ENCODE data around the gene ZFR2. TPM values are rescaled to one million over a fixed set of nuclear protein-coding genes. Genes with fewer than 3 reads are reported as not detected.

ZFR2 gene
- total RNA-seq, 2 experiments from 2014 or later = 0.23 to 0.51 TPM

DNA sequence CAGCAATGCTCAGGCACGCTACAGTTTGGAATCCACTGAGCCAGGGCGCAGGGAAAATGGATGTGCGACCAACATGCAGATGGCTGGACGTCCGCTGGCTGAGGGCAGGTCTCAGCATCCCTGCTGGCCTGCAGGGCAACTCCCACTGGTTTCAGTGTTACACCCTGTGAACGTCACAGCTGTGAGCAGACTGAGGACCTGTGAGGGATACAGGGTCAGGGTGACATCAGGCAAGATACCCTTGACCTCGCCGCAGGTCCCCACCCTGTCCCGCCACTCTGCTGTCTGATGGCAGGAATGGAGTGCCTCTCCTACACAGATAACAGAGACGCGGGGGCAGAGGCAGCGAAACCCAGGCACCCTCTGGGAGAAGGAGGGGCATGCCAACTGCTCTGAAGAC, 19.1 kb downstream of the ZFR2 start:
- intact Hi-C loops (cut with DNase I, micrococcal nuclease) = no loop called here
- H3K4me1 Mint-ChIP-seq = no peaks in the 10 kb centered on the region
- no peak overlapping the region for H3K4me3 Mint-ChIP-seq
- H3K27ac Mint-ChIP-seq = no peak overlapping the region
- H3K9me3 Mint-ChIP-seq (ENCODE audit: low read depth) = peaks cover 9% of the 10 kb centered on the region
- POLR2A ChIA-PET = no interaction called here
- H3K36me3 Mint-ChIP-seq (ENCODE audit: low read depth) = peaks cover 3% of the 10 kb centered on the region
- CTCF ChIA-PET = interaction anchor here (0.7 to 1.4 kb wide), 4 partner anchors 9 to 400 kb away, joined by 3 to 5 read pairs (median 4); no protein-coding TSS in a partner anchor
- peaks cover 1% of the 10 kb centered on the region for H3K27me3 Mint-ChIP-seq
- DNase-seq (no peak), ATAC-seq (no peak)

GRCh38 chr19:3849092-3849491, 19.7 kb downstream of the ZFR2 start:
- intact Hi-C loops (cut with DNase I, micrococcal nuclease) = no loop called here
- Mint-ChIP-seq H3K9me3 (ENCODE audit: low read depth) (peaks cover 9% of the 10 kb centered on the region), H3K36me3 (ENCODE audit: low read depth) (peaks cover 3% of the 10 kb centered on the region), H3K4me1 (no peaks in the 10 kb centered on the region), H3K27me3 (peaks cover 1% of the 10 kb centered on the region), H3K27ac (no peak overlapping the region), H3K4me3 (no peak overlapping the region)
- POLR2A ChIA-PET = no interaction called here
- DNase-seq (peak; percentile 67), ATAC-seq (peak; percentile 74)
- CTCF ChIA-PET = interaction anchor here (0.6 to 1.4 kb wide), 12 partner anchors 9 to 399 kb away, joined by 3 to 6 read pairs (median 3); partner anchors contain the start of gene MRPL54

DNA sequence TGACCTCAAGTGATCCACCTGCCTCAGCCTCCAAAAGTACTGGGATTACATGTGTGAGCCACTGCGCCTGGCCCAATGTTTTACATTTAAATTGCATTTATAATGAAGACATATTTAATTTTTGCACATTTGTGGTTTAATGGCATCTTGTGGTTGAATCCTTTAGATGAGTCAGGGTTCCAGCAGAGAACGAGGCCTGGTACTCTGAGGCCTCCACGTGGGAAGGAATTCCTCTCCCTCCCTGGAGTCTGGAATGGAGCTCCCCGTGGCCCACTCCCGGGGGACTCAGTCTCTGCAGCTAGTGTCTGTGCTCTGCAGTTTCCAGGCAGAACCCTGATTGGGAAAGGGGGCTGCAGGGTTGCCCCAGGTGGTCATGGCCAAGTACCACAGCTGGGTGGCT, 24.2 kb downstream of the ZFR2 start:
- no peaks in the 10 kb centered on the region for H3K27me3 Mint-ChIP-seq
- H3K36me3 Mint-ChIP-seq (ENCODE audit: low read depth) = no peaks in the 10 kb centered on the region
- no peak for DNase-seq
- intact Hi-C loops (cut with DNase I, micrococcal nuclease) = no loop called here
- no peak for ATAC-seq
- H3K27ac Mint-ChIP-seq = no peak overlapping the region
- H3K4me1 Mint-ChIP-seq = no peaks in the 10 kb centered on the region
- ChIA-PET CTCF (no interaction called here), POLR2A (no interaction called here)
- no peaks in the 10 kb centered on the region for H3K9me3 Mint-ChIP-seq (ENCODE audit: low read depth)
- no peak overlapping the region for H3K4me3 Mint-ChIP-seq

- Mint-ChIP-seq H3K9me3 (ENCODE audit: low read depth) (peaks cover 3% of the 10 kb centered on the region), H3K4me1 (no peaks in the 10 kb centered on the region), H3K36me3 (ENCODE audit: low read depth) (no peaks in the 10 kb centered on the region), H3K4me3 (no peak overlapping the region), H3K27me3 (no peaks in the 10 kb centered on the region), H3K27ac (no peak overlapping the region)
- ATAC-seq = no peak
- ChIA-PET CTCF (no interaction called here), POLR2A (no interaction called here)
- DNase-seq = no peak
- intact Hi-C loops (cut with DNase I, micrococcal nuclease) = no loop called here
These were observed 25.9 kb downstream of the ZFR2 start for GRCh38 chr19:3842948-3843347.

DNA sequence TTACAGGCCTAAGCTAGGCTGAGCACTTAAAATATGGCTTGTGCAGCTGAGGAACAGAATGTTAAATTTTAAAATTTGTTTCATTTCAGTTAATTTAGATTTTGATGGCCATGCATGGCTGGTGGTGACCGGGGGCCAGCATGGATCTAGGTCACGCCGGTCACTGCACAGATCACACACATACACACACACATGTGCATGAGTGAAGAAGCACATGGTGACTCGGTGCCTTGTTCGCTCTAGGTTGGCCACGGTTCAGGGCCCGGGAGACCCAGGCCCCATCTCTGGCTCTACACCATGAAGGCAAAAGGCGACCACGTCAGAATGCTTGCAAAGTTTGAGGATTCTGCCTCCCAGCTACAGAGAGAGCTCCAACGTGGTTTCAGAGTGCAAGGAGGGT, 28.0 kb downstream of the ZFR2 start:
- intact Hi-C loops (cut with DNase I, micrococcal nuclease) = no loop called here
- CTCF ChIA-PET = interaction anchor here (0.6 to 0.9 kb wide), 2 partner anchors 154 to 169 kb away, joined by 3 read pairs; no protein-coding TSS in a partner anchor
- POLR2A ChIA-PET = no interaction called here

GRCh38 chr19:3839941-3840340, 28.9 kb downstream of the ZFR2 start:
- CTCF ChIA-PET = no interaction called here
- Mint-ChIP-seq H3K4me3 (no peak overlapping the region), H3K4me1 (peaks cover 3% of the 10 kb centered on the region), H3K36me3 (ENCODE audit: low read depth) (no peaks in the 10 kb centered on the region), H3K27me3 (no peaks in the 10 kb centered on the region), H3K9me3 (ENCODE audit: low read depth) (peaks cover 12% of the 10 kb centered on the region), H3K27ac (no peak overlapping the region)
- POLR2A ChIA-PET = no interaction called here
- DNase-seq (no peak), ATAC-seq (no peak)
- intact Hi-C loops (cut with DNase I, micrococcal nuclease) = no loop called here

More for the DNA sequence above, 28.0 kb downstream of the ZFR2 start:
- Mint-ChIP-seq H3K9me3 (ENCODE audit: low read depth) (peaks cover 12% of the 10 kb centered on the region), H3K36me3 (ENCODE audit: low read depth) (no peaks in the 10 kb centered on the region), H3K4me3 (no peak overlapping the region), H3K4me1 (peaks cover 3% of the 10 kb centered on the region), H3K27ac (no peak overlapping the region), H3K27me3 (no peaks in the 10 kb centered on the region)
- DNase-seq = no peak
- no peak for ATAC-seq

DNA sequence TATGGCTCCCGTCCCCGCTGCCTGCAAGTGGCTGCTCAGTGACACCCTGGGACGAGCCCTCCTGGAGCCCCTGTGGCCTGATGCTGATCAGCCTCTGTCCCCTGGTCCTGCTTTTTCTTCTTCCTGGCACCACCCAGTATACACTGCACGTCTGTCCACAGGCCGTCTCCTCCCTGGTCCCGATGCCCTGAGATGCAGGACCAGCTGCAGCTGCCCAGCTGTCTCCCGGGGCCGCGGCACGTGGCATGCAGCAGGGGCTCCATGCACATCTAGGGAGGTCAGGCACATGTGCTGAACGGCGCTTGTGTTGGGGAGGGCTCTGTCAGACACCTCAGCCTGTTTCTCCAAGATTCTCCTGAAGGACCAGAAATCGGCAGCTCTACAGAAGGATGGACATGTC, 30.2 kb downstream of the ZFR2 start:
- Mint-ChIP-seq H3K4me3 (no peak overlapping the region), H3K9me3 (ENCODE audit: low read depth) (peaks cover 12% of the 10 kb centered on the region), H3K36me3 (ENCODE audit: low read depth) (no peaks in the 10 kb centered on the region), H3K4me1 (peaks cover 3% of the 10 kb centered on the region), H3K27ac (no peak overlapping the region), H3K27me3 (no peaks in the 10 kb centered on the region)
- no peak for DNase-seq
- intact Hi-C loops (cut with DNase I, micrococcal nuclease) = no loop called here
- ATAC-seq = no peak
- ChIA-PET POLR2A (no interaction called here), CTCF (interaction anchor here (0.9 kb wide), 1 partner anchor 17 kb away, joined by 3 read pairs; no protein-coding TSS in a partner anchor)

DNA sequence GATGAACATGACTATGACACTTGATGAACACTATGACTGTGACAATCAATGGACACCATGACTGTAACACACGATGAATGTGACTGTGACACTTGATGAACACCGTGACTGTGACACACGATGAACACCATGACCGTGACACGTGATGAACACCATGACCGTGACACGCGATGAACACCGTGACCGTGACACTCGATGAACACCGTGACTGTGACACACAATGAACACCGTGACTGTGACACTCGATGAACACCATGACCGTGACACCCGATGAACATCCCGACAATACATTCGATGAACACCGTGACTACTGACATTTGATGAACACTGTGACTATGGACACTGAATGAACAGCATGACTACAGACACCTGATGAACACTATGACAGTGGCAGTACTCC, 30.9 kb downstream of the ZFR2 start:
- ATAC-seq = no peak
- no peak overlapping the region for H3K4me3 Mint-ChIP-seq
- peaks cover 12% of the 10 kb centered on the region for H3K9me3 Mint-ChIP-seq (ENCODE audit: low read depth)
- POLR2A ChIA-PET = no interaction called here
- no peaks in the 10 kb centered on the region for H3K36me3 Mint-ChIP-seq (ENCODE audit: low read depth)
- H3K27ac Mint-ChIP-seq = no peak overlapping the region
- no peak for DNase-seq
- peaks cover 3% of the 10 kb centered on the region for H3K4me1 Mint-ChIP-seq
- no peaks in the 10 kb centered on the region for H3K27me3 Mint-ChIP-seq
- CTCF ChIA-PET = no interaction called here
- intact Hi-C loops (cut with DNase I, micrococcal nuclease) = no loop called here

GRCh38 chr19:3837332-3837731, 31.5 kb downstream of the ZFR2 start:
- Mint-ChIP-seq H3K4me3 (no peak overlapping the region), H3K9me3 (ENCODE audit: low read depth) (peaks cover 12% of the 10 kb centered on the region), H3K36me3 (ENCODE audit: low read depth) (no peaks in the 10 kb centered on the region), H3K27me3 (no peaks in the 10 kb centered on the region), H3K27ac (no peak overlapping the region), H3K4me1 (peaks cover 3% of the 10 kb centered on the region)
- CTCF ChIA-PET = no interaction called here
- intact Hi-C loops (cut with DNase I, micrococcal nuclease) = no loop called here
- ATAC-seq (no peak), DNase-seq (no peak)
- POLR2A ChIA-PET = no interaction called here

DNA sequence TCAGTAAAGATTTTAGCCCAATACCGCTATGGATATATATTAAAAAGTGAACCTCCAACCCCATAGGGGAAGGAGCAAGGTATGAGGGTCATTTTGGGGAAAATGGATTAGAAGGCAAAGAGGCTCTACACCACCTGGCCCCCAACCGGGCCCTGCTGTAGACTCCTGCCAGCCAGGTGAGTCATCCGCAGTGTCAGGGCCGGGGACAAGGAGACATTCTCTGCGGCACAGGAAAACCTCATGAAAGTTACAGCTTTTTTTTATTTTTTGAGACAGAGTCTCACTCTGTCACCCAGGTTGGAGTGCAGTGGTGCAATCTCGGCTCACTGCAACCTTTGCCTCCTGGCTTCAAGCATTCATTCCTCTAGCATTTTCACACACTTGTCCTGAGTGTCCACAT, 32.0 kb downstream of the ZFR2 start:
- intact Hi-C loops (cut with DNase I, micrococcal nuclease) = no loop called here
- no peak overlapping the region for H3K27ac Mint-ChIP-seq
- ChIA-PET CTCF (no interaction called here), POLR2A (no interaction called here)
- peaks cover 12% of the 10 kb centered on the region for H3K9me3 Mint-ChIP-seq (ENCODE audit: low read depth)
- no peak for ATAC-seq
- no peak overlapping the region for H3K4me3 Mint-ChIP-seq
- no peaks in the 10 kb centered on the region for H3K27me3 Mint-ChIP-seq
- no peak for DNase-seq
- peaks cover 3% of the 10 kb centered on the region for H3K4me1 Mint-ChIP-seq
- H3K36me3 Mint-ChIP-seq (ENCODE audit: low read depth) = no peaks in the 10 kb centered on the region

DNA sequence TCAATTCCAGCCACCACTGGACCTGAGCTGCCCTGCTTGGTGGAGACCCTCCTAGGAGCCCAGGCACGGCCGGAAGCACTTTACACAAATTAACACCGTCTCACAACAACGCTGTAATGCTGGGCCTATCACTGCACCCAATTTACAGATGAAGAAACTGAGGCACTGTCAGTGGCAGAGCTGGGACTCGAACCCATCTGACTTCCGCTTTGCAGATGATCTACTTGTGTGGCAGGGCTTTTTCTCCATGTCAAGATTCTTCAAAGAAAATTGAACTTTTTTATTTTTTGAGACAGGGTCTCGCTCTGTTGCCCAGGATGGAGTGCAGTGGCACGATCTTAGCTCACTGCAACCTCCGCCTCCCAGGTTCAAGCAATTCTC, 33.8 kb downstream of the ZFR2 start:
- CTCF ChIA-PET = interaction anchor here (1.4 kb wide), 1 partner anchor 14 kb away, joined by 3 read pairs; no protein-coding TSS in a partner anchor
- no peak overlapping the region for H3K27ac Mint-ChIP-seq

DNA sequence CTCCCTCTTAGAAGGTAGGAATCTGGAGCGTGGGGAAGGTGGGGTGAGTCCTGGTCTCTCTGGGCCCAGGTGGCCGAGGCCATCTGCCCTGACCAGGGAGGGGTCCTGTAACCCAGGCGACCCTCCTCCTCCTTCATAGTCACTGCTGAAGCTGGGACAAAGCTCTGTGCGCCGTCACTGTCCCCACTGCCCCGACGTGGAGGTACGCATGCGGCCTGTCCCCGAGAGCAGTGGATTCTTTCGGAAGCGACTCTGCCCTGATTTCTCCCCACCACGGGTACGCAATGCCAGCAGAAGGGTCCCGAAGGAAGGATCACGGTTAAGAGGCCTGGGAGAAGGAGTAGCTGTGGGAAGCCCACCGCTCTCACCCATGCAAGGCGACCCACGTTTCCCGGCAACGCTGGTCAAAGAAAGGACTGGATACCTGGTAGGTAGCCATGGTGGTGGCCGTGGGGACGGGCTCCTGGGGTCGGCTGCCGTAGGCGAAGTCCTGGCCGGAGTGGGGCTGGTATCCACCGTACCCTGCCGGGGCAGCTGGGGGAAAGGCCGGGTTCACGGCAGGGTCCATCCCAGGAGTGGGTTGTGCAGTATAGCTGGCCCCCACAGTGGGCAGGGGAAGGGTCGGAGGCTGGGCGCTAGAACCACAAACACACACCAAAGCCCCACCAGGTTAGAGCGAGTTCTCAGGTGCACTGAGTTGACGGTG, 34.3 kb downstream of the ZFR2 start:
- peaks cover 12% of the 10 kb centered on the region for H3K9me3 Mint-ChIP-seq (ENCODE audit: low read depth)
- DNase-seq (no peak), ATAC-seq (no peak)
- no peaks in the 10 kb centered on the region for H3K27me3 Mint-ChIP-seq
- ChIA-PET POLR2A (no interaction called here), CTCF (interaction anchor here (1.4 kb wide), 1 partner anchor 14 kb away, joined by 3 read pairs; no protein-coding TSS in a partner anchor)
- H3K36me3 Mint-ChIP-seq (ENCODE audit: low read depth) = no peaks in the 10 kb centered on the region
- peaks cover 3% of the 10 kb centered on the region for H3K4me1 Mint-ChIP-seq
- no peak overlapping the region for H3K27ac Mint-ChIP-seq
- no peak overlapping the region for H3K4me3 Mint-ChIP-seq
- intact Hi-C loops (cut with DNase I, micrococcal nuclease) = no loop called here

More for the DNA sequence above, 33.8 kb downstream of the ZFR2 start:
- ATAC-seq = no peak
- peaks cover 12% of the 10 kb centered on the region for H3K9me3 Mint-ChIP-seq (ENCODE audit: low read depth)
- H3K27me3 Mint-ChIP-seq = no peaks in the 10 kb centered on the region
- H3K4me3 Mint-ChIP-seq = no peak overlapping the region
- H3K36me3 Mint-ChIP-seq (ENCODE audit: low read depth) = no peaks in the 10 kb centered on the region
- peaks cover 3% of the 10 kb centered on the region for H3K4me1 Mint-ChIP-seq
- DNase-seq = no peak
- intact Hi-C loops (cut with DNase I, micrococcal nuclease) = no loop called here
- POLR2A ChIA-PET = no interaction called here
